IPS DF 4.7 (cell line): Measurements from ENCODE around the gene PNPLA2.

ENCODE experiments used
- DNase-seq: peaks from one replicate; pipeline ENCODE4 v3.0.0-alpha.2; 2013; ENCODE audit warnings: low spot score; ENCODE audit errors: extremely low read depth

PNPLA2 gene

DNA sequence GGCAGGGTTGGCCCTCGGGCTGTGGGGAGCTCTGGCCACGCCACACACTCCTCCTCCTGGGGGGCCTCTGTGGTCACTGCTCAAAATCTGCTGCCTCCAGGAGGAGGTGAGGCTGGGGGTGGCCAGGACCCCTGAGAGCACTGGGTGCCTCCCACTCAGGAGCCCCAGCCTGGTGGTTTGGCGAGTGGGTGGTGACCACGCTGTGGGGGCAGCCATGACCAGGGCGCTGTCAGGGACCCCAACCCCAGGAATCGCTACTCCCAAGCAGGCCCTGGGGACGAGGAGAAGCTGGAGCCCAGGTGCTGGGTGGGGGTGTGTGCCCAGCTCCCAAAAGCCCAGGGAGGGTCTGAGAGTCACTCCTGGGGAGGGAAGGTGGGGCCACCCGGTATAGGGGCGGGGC lies 54.1 kb downstream of the PNPLA2 start:
- no peak for DNase-seq

DNA sequence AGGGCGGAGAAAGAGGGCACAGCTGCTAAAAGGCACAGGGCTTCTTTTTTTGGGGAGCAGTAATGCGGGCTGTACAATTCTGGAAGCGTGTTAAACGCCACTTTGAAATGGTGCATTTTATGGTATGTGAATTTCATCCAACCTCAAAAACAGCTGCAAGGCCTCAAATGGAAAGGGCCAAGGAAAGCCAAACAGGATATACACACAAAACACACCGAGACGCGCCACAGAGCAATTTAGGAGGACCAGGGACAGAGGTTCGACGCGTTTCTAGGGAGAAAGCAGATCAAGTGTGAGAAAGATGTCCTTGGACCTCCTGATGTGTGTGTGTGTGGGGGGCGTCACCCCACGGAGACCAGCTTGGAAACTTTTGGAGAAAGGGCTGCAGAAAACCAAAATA lies 55.0 kb downstream of the PNPLA2 start:
- no peak for DNase-seq
